Stomach smooth muscle (tissue), 2 donors: ENCODE data around the gene CD200R1.
"Not testable (repeated sequence)": the region's sequence is repeated elsewhere in the genome, so short reads cannot be mapped to it uniquely, and the experiment has no call there.

Experiments used
- H3K27ac ChIP-seq: one replicate; pipeline ENCODE4 v1.7.0; 2013; ENCODE audit warnings: mild to moderate bottlenecking, low read length, inconsistent platforms
- H3K27me3 ChIP-seq, 2 donors: one replicate each; pipeline ENCODE4 v1.7.0; 2013; ENCODE audit warnings: low read length in 2 of 2; ENCODE audit not compliant: insufficient read depth in 2 of 2, control insufficient read depth in 1 of 2
- H3K36me3 ChIP-seq, 2 donors: one replicate each; pipeline ENCODE4 v1.7.0; 2013; ENCODE audit warnings: low read length in 2 of 2; ENCODE audit not compliant: control insufficient read depth in 2 of 2, insufficient read depth in 2 of 2
- H3K4me1 ChIP-seq: one replicate; pipeline ENCODE4 v1.7.0; 2013; ENCODE audit warnings: low read length; ENCODE audit not compliant: control insufficient read depth, insufficient read depth
- H3K4me3 ChIP-seq, 2 donors: one replicate each; pipeline ENCODE4 v1.7.0; 2013; ENCODE audit warnings: low read length in 2 of 2
- H3K9ac ChIP-seq, 2 donors: one replicate each; pipeline ENCODE4 v1.7.0; 2013; ENCODE audit warnings: low read length in 2 of 2, mild to moderate bottlenecking in 1 of 2
- H3K9me3 ChIP-seq, 2 donors: one replicate each; pipeline ENCODE4 v1.7.0; 2013; ENCODE audit warnings: low read length in 2 of 2; ENCODE audit not compliant: control insufficient read depth in 2 of 2
- donor health status: healthy.
- donor health status: Pancreatic carcinoma.

The CD200R1 gene

DNA sequence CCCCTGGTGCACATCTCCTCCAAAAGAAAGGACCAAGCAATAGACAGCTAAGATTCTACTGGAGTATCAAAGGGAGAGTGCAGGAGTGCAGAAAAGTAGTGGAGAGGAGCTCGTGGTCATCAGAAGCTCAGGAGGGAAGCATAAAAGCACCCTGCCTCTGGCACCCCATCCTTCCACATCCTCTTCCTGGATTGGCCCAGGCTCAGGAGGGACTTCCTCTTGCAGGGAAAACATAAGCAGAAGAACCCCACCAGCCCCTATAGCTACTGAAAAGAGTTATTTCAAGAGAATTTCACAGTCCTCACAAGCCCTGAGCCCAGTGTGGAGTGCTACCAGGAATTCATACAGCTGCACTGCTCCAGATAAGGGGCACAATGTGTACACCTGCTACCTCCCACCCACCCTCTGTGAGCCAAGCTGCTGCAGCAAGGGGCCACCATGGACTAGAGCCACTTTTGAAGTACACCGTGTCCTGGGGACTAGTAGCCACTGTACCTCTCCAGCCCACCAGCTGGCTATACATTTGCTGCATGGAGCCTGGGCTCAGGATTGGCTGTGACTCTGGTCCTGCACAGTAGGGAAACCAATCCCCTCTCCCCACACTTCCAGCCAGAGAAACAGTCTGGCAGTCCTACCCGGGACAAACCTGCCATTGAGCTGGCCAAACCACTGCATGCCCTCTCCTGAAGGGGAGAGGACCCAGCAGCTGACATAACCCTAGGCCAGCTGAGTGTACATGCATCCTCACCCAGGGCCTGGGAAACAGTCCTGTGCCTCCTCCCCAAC lies 43.0 kb downstream of the CD200R1 start:
- Histone ChIP-seq H3K4me3 (no peak overlapping the region), H3K27me3 (no peaks in the 10 kb centered on the region), H3K4me1 (no peaks in the 10 kb centered on the region), H3K27ac (no peak overlapping the region), H3K9ac (no peak overlapping the region), H3K9me3 (peaks cover 0 to 12% of the 10 kb centered on the region in 2 donors), H3K36me3 (no peaks in the 10 kb centered on the region)

DNA sequence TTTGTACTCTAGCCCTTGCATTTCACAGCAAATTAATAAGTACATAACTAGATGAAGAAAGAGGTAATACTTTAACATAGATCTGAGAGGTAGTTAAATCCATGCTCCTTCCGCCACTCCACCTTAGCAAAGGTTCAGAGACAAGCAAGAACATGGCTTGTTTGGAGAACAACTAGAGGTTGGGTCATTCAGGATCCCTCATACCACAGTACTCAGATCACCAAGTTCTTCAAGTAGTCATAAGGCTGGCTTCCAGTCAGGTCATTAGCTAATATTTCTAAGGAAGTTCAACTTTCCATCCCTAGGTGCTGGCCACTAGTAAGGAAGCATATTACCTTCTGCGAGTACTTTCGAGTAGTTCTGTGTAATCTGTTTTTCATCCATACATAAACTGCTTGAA lies 44.1 kb downstream of the CD200R1 start:
- H3K4me1 ChIP-seq, result no peaks in the 10 kb centered on the region
- no peak overlapping the region for H3K27ac ChIP-seq
- H3K27me3 ChIP-seq, result no peaks in the 10 kb centered on the region
- H3K4me3 ChIP-seq, result no peak overlapping the region
- no peaks in the 10 kb centered on the region for H3K36me3 ChIP-seq
- no peak overlapping the region for H3K9ac ChIP-seq
- H3K9me3 ChIP-seq, result peaks cover 0 to 10% of the 10 kb centered on the region in 2 donors

DNA sequence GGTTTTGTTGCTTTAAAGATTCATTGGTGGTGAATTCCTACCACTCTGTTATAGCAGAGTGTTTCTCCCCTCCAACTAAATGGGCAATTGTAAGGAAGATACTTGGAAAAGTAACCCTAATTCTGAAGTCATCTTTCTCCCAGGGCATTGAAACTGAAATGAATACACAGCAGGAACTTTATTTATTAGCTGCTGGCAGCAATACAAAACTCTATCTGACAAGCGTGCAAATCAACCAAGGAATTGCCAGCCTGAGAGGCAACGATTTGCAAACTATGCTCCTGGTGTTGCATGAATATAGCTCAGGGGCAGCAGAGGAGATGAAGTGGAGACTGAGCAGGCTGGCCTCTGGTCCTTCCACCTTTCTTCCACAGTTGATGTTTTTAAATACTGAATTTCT lies 48.9 kb downstream of the CD200R1 start:
- H3K36me3 ChIP-seq, result no peaks in the 10 kb centered on the region
- H3K9ac ChIP-seq, result no peak overlapping the region
- H3K4me1 ChIP-seq, result no peaks in the 10 kb centered on the region
- H3K27me3 ChIP-seq, result no peaks in the 10 kb centered on the region
- no peak overlapping the region for H3K4me3 ChIP-seq
- H3K27ac ChIP-seq, result no peak overlapping the region
- H3K9me3 ChIP-seq, result no peaks in the 10 kb centered on the region

DNA sequence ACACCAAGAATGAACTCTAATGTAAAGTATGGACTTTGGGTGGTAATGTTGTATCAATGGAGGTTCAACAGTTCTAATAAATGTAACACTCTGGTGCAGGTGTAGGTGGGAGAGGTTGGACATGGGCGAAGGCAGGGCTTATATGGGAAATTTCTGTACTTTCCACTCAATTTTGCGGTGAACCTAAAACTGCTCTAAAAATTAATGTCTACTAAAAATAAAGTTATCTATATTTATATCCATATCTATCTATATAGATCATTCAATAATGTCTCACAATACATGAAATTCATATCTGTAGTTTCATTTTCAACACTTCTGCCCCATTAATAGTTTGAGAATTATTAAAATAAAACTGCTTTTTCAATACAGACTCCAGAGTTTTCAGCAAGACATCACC lies 49.3 kb downstream of the CD200R1 start:
- Histone ChIP-seq H3K4me1 (no peaks in the 10 kb centered on the region), H3K27ac (no peak overlapping the region), H3K4me3 (no peak overlapping the region), H3K36me3 (no peaks in the 10 kb centered on the region), H3K9me3 (no peaks in the 10 kb centered on the region), H3K27me3 (no peaks in the 10 kb centered on the region), H3K9ac (no peak overlapping the region)

DNA sequence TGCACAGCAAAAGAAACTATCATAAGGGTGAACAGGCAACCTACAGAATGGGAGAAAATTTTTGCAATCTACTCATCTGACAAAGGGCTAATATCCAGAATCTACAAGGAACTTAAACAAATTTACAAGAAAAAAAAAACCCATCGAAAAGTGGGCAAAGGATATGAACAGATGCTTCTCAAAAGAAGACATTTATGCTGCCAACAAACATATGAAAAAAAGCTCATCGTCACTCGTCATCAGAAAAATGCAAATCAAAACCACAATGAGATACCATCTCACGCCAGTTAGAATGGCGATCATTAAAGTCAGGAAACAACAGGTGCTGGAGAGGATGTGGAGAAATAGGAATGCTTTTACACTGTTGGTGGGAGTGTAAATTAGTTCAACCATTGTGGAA lies 55.4 kb downstream of the CD200R1 start:
- H3K9ac ChIP-seq, H3K27me3 ChIP-seq, H3K4me3 ChIP-seq, H3K4me1 ChIP-seq, H3K27ac ChIP-seq, H3K9me3 ChIP-seq, H3K36me3 ChIP-seq: not testable (repeated sequence)

DNA sequence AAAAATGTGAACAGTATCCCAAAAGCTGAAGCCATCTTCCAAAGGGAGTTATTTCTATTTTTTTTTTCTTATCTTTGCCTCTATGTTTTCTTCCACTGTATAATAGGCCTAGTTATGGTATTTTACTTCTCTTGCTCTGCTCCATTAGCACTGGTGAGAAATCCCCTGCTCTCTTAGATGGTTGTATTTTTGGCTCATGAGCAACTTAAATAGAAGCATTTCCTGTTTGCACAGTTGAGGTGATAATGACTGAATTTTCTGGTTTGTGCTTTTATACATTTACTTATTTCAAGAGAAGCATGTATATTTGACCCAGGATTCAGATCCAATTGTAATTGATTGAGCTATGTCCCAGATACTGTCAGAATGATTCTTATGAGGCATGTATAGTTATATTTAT lies 66.7 kb downstream of the CD200R1 start:
- no peak overlapping the region for H3K4me3 ChIP-seq
- H3K27ac ChIP-seq, result no peak overlapping the region
- H3K9ac ChIP-seq, result no peak overlapping the region
- no peaks in the 10 kb centered on the region for H3K36me3 ChIP-seq
- H3K27me3 ChIP-seq, result no peaks in the 10 kb centered on the region
- H3K4me1 ChIP-seq, result no peaks in the 10 kb centered on the region
- no peaks in the 10 kb centered on the region for H3K9me3 ChIP-seq

DNA sequence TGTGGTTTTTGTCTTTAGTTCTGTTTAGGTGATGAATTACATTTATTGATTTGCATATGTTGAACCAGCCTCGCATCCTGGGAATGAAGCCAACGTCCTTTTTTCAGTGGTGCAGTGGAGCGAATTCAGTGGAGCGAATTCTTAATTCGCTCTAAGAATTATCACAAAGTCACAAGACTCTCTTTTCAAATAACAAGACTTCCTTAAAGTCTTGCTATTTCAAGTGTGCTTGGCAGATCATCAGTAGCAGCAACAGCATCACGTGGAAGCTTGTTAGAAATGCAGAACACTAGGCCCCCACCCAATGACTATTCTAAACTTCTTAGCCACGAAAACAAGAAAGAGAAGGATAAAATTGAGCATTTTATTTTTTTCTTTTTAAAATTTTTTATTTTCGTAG lies 70.1 kb downstream of the CD200R1 start:
- Histone ChIP-seq H3K4me1 (no peaks in the 10 kb centered on the region), H3K9me3 (peaks cover 0 to 2% of the 10 kb centered on the region in 2 donors), H3K36me3 (no peaks in the 10 kb centered on the region), H3K27me3 (no peaks in the 10 kb centered on the region), H3K27ac (no peak overlapping the region), H3K9ac (no peak overlapping the region), H3K4me3 (no peak overlapping the region)

DNA sequence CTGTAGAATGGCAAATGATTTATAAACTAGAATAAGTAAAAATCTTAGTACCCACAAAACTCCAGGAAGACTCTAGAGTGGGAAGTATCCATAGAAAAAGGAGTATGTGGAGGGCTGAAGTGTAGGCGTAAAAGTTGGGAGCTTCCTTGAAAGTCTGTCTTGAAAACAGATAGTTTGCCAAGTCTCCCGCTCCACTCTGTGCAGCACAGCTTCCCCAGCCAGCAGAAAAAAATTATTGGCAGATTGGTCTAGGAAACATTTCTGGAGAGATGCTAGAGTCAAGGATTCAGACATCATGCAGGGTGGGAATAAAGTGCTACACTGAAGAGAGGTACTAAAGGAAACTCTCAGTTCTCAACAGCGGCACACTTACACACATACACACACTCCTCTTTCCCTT lies 74.8 kb downstream of the CD200R1 start:
- Histone ChIP-seq H3K9me3 (peaks cover 0 to 2% of the 10 kb centered on the region in 2 donors), H3K27me3 (no peaks in the 10 kb centered on the region), H3K9ac (no peak overlapping the region), H3K4me3 (no peak overlapping the region), H3K27ac (no peak overlapping the region), H3K36me3 (no peaks in the 10 kb centered on the region), H3K4me1 (no peaks in the 10 kb centered on the region)

DNA sequence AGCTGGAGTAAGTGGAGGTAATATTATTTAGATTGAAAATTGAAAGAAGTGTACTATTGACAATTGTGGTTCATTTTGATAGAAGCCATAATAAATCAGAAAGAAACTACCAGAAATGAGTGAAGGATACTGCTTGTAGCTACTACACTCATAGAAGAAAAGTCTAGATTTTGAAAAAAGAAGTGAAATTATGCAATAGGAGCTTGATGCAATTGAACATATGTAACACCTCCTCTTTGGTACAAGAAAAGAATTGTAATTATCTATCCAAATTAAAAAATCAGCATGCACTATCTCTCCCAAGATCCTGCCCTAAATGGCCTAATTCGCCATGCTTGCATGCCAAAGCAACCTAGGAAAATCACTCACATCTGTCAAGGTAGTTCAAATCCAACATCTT lies 77.1 kb downstream of the CD200R1 start:
- H3K4me1 ChIP-seq, result no peaks in the 10 kb centered on the region
- H3K27ac ChIP-seq, result no peak overlapping the region
- H3K9ac ChIP-seq, result no peak overlapping the region
- no peak overlapping the region for H3K4me3 ChIP-seq
- no peaks in the 10 kb centered on the region for H3K36me3 ChIP-seq
- H3K9me3 ChIP-seq, result peaks cover 0 to 2% of the 10 kb centered on the region in 2 donors
- H3K27me3 ChIP-seq, result no peaks in the 10 kb centered on the region

DNA sequence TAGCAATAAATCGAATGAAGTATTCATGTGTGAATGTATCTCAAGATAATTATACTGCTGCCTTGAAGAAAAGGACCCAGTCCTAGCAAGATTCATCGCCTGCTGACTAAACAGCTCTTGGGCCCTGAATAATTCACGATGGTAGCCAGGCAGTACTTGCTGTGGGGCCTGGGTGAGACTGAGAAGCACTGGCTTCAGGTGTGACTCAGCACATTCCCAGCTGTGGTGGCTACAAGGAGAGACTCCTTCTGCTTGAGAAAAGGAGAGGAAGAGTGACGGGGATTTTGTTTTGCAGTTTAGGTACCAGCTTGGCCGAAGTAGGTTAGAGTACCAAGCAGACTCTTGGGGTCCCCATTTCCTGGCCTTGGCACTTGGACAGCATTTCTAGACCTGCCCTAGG lies 80.6 kb downstream of the CD200R1 start:
- Histone ChIP-seq H3K4me3 (no peak overlapping the region), H3K4me1 (no peaks in the 10 kb centered on the region), H3K9me3 (no peaks in the 10 kb centered on the region)

DNA sequence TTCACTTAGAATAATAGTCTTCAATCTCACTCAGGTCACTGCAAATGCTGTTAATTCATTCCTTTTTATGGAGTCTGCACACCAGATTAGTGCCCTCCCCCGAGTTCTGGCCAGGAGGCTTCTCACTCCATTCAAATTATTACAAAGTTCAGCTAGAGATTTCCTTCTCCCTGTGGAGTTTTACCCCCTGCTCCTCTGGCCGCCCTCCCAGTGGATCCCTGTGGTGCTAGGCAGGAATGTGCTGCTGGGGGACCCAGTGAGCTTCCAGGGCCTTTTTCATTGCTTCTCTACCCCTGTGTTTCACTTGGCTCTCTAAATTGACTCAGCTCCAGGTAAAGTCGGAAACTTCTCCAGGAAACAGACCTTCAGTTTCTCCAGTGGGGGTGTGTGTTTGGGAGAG lies 85.5 kb downstream of the CD200R1 start:
- Histone ChIP-seq H3K9me3 (no peaks in the 10 kb centered on the region), H3K27me3 (no peaks in the 10 kb centered on the region), H3K4me1 (no peaks in the 10 kb centered on the region), H3K4me3 (no peak overlapping the region), H3K27ac (no peak overlapping the region), H3K36me3 (no peaks in the 10 kb centered on the region), H3K9ac (no peak overlapping the region)

More for the DNA sequence above, 80.6 kb downstream of the CD200R1 start:
- Histone ChIP-seq H3K36me3 (no peaks in the 10 kb centered on the region), H3K9ac (no peak overlapping the region), H3K27ac (no peak overlapping the region), H3K27me3 (no peaks in the 10 kb centered on the region)
